ENCODE results near the gene APOE.

GRCh38 chr19:44948237-44948636, 42.6 kb downstream of the APOE start:
- TF ChIP-seq CTCF (IDR thresholded peaks at IDR 0.05) = no peak
- TF ChIP-seq POLR2A (IDR thresholded peaks at IDR 0.05) = no peak

Data from uterus (tissue), 2 donors.